Endothelial cell of umbilical vein (primary cell): Measurements from ENCODE around the gene DARS1.

Experiments
- EZH2 ChIP-seq: IDR thresholded peaks from 2 replicates; pipeline ENCODE4 v1.6.1; 2012; ENCODE audit warnings: borderline replicate concordance, low read depth, mild to moderate bottlenecking, moderate library complexity, low read length, inconsistent platforms; ENCODE audit not compliant: severe bottlenecking
- JUN ChIP-seq: IDR thresholded peaks from 2 replicates; pipeline ENCODE4 v1.6.1; 2011; ENCODE audit warnings: borderline replicate concordance, low read depth; ENCODE audit not compliant: insufficient read length, insufficient read depth
- POLR2A ChIP-seq: IDR thresholded peaks from 2 replicates; pipeline ENCODE4 v1.6.1; 2012; ENCODE audit warnings: low read depth, mild to moderate bottlenecking, control low read depth, low read length
- POLR2AphosphoS5 ChIP-seq: IDR thresholded peaks from 2 replicates; pipeline ENCODE4 v1.6.1; 2012; ENCODE audit warnings: low read depth, mild to moderate bottlenecking, control low read depth, low read length, moderate library complexity; ENCODE audit not compliant: insufficient read depth
- TF ChIP-seq, protein P1 (sequence below), 2 donors: IDR thresholded peaks; 1 replicate in 1 of 2; 2 replicates in 1 of 2; pipeline ENCODE4 v1.5.1; 2011; ENCODE audit warnings: low read length in 2 of 2, mild to moderate bottlenecking in 2 of 2, moderate library complexity in 2 of 2, control low read depth in 1 of 2, inconsistent platforms in 1 of 2, low read depth in 1 of 2; ENCODE audit not compliant: insufficient read depth in 1 of 2; ENCODE audit errors: extremely low read depth in 1 of 2

DNA sequence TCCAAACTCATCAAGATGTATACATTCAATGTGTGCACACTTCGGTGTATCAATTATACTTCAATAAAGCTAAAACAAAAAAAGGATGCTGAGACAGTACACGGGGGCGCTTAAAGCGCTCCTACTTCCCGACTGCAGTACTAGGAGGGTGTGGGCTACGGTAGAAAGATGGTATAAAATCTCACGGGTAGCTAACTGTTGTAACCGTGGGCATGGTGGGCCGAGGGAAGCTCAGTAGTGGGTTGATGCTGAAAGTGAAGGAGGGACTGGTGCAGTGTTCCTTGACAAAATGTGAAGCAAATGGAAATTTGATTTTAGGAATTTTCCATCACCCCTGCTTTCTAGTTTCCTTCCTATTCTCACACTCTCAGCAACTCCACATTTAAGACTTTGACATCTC, 42.6 kb upstream of the DARS1 start:
- no peak for TF ChIP-seq POLR2A
- TF ChIP-seq, protein P1, sequence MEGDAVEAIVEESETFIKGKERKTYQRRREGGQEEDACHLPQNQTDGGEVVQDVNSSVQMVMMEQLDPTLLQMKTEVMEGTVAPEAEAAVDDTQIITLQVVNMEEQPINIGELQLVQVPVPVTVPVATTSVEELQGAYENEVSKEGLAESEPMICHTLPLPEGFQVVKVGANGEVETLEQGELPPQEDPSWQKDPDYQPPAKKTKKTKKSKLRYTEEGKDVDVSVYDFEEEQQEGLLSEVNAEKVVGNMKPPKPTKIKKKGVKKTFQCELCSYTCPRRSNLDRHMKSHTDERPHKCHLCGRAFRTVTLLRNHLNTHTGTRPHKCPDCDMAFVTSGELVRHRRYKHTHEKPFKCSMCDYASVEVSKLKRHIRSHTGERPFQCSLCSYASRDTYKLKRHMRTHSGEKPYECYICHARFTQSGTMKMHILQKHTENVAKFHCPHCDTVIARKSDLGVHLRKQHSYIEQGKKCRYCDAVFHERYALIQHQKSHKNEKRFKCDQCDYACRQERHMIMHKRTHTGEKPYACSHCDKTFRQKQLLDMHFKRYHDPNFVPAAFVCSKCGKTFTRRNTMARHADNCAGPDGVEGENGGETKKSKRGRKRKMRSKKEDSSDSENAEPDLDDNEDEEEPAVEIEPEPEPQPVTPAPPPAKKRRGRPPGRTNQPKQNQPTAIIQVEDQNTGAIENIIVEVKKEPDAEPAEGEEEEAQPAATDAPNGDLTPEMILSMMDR (IDR thresholded peaks at IDR 0.05; ENCODE audit: extremely low read depth in 1 of 2, insufficient read depth in 1 of 2, low read depth in 1 of 2, low read length in 2 of 2): no peak
- no peak for TF ChIP-seq JUN
- no peak for TF ChIP-seq EZH2
- TF ChIP-seq POLR2AphosphoS5: no peak
